Measurements from ENCODE around the gene A3GALT2.

A3GALT2 gene

GRCh38 chr1:33326785-33327184, 5.9 kb upstream of the A3GALT2 start:
- TF ChIP-seq CTCF (IDR thresholded peaks at IDR 0.05; ENCODE audit: control insufficient read depth, insufficient read depth, low read depth, low read length, missing control alignments): no peak
- DNase-seq (ENCODE audit: low read depth): no peak
- H3K4me3 ChIP-seq (ENCODE audit: control insufficient read depth, low read depth, low read length): no peak overlapping the region

DNA sequence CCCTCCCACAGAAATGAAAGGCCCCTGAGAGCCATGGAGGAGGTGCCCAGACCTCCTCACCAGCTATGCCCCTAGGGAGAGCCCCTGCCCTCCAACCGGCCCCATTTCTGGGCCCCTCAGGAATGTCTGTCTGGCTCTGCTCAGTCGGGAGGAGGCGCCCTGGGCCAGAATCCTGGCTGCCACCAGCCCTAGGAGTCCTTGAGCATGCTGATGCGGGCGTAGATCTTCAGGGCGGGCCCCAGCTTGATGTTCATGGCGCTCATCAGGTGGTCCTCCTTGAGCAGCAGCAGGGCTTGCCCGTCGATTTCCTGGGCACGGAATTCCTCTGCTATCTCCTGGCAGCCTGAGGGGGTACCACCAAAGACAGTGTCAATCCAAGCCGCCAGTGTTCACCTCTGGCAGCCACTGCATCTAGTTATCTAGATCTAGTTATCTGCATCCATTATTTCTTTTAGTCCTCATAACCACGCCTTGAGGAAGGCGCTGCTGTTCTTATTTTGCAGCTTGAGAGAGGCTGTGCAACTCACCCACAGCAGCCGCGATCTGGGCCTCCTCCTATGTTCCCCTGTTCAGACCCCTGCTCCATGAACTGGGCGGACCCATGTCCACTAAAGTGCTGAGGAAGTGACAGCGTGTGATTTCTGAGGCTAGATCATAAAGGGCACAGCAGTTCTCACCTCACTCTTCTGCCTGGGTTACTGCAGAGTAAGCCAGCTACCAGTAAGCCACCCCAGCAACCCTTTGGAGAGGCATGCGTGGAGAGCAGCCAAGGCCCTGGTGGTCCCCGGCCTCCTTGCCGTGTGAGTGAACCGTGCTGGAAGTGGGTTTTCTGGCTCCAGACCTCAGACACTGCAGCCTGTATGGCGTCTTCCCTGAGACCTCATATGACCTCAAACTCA, 4.0 kb upstream of the A3GALT2 start:
- TF ChIP-seq CTCF (IDR thresholded peaks at IDR 0.05; ENCODE audit: control insufficient read depth, insufficient read depth, low read depth, low read length, missing control alignments): no peak
- no peak for DNase-seq (ENCODE audit: low read depth)
- H3K4me3 ChIP-seq (ENCODE audit: control insufficient read depth, low read depth, low read length): no peak overlapping the region

- no peak for TF ChIP-seq CTCF (IDR thresholded peaks at IDR 0.05; ENCODE audit: control insufficient read depth, insufficient read depth, low read depth, low read length, missing control alignments)
- H3K4me3 ChIP-seq (ENCODE audit: control insufficient read depth, low read depth, low read length): no peak overlapping the region
- DNase-seq (ENCODE audit: low read depth): no peak
These were observed 3.0 kb upstream of the A3GALT2 start for GRCh38 chr1:33323663-33324477.

DNA sequence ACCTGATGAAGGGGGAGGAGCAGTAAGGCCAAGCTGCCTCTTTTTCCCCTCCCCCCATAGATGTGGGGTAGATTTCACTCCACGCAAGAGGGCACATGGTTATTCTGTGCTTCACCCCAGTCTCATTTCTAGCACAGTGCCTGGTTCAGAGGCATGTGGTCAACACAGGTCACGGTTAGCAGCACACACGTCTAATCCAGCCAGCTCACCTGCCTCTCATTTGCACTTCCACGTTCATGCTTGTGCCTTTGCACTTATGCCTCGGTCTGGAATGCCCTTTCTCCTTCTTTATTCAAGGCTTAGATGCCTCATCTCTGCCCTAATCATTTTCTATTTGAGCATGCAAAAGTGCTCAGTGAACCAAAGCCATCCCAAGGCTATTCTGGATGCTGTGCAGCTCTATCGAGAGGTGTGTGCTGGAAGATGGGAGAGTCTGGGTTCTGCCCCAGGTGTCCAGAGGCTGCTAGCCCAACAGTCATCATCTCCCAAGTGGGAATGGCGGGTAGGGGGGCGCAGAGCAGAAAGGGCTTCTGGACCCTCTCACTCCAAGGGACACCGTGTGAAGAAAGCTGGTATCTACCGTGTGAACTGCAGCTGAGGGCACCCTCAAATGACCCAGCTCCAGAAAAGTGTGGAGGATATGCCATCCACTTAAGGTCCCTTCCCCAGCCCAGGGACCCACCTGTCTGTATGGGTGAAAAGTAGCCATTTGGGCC, 2.1 kb upstream of the A3GALT2 start:
- TF ChIP-seq CTCF (IDR thresholded peaks at IDR 0.05; ENCODE audit: control insufficient read depth, insufficient read depth, low read depth, low read length, missing control alignments): no peak
- H3K4me3 ChIP-seq (ENCODE audit: control insufficient read depth, low read depth, low read length): no peak overlapping the region
- DNase-seq (ENCODE audit: low read depth): no peak

DNA sequence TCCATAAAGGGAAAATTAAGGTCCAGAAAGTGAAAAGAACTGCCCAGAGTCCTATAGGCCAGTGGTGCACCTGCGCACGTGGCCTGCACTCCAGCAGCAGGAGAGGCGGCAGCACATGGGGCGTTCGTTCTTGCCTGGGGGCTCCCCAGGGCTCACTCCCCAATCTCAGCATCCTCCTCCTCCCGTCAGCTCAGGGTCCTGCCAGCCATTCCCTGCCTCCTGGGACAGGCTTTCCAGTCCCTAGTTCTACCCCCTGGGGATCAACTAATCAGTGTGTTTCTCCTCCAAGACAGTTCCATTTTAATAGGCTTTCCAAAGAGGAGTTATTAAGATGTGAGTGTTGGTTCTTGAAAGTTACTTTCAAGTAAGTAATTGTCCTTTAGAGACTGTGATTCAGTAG, 1.2 kb upstream of the A3GALT2 start:
- no peak for DNase-seq (ENCODE audit: low read depth)
- H3K4me3 ChIP-seq (ENCODE audit: control insufficient read depth, low read depth, low read length): no peak overlapping the region
- TF ChIP-seq CTCF (IDR thresholded peaks at IDR 0.05; ENCODE audit: control insufficient read depth, insufficient read depth, low read depth, low read length, missing control alignments): no peak

DNA sequence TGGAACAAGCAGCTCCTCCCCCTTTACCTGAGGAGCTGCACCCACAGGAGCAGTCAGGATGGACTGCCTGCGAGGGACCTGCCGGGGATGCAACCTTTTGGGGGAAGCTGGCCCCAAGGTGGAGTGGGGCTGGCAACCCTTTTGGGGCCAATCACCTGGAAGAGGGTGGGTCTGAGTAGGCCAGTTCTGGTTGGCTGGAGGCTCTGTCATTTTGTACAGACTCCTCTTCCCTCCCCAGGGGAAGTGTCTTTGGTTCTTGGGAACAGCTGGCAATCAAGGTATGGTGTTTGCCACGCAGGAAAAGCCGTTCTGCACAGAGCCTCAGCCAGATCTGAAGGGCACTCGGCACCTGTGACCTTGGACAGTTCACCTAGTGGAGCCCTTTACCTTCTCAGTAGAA, 280 bp upstream of the A3GALT2 start:
- no peak for TF ChIP-seq CTCF (IDR thresholded peaks at IDR 0.05; ENCODE audit: control insufficient read depth, insufficient read depth, low read depth, low read length, missing control alignments)
- no peak overlapping the region for H3K4me3 ChIP-seq (ENCODE audit: control insufficient read depth, low read depth, low read length)
- no peak for DNase-seq (ENCODE audit: low read depth)

Measured in AG09309 (cell line).